Hematopoietic multipotent progenitor cell treated with erythropoietin and hydrocortisone succinate and interleukin-3 and kit ligand, for 15 days (in vitro differentiated cells): ENCODE results near the gene EIF3D.

Source experiments
- DNase-seq: peaks from one replicate; pipeline ENCODE4 v3.0.0-alpha.2; 2015; ENCODE audit warnings: low spot score

Gene EIF3D

GRCh38 chr22:36465232-36466021 lies 63.5 kb downstream of the EIF3D start:
- DNase-seq: no peak

- DNase-seq: no peak
These were observed 64.2 kb downstream of the EIF3D start for GRCh38 chr22:36464715-36465231.

GRCh38 chr22:36463783-36464184 lies 65.2 kb downstream of the EIF3D start:
- DNase-seq: no peak

GRCh38 chr22:36461665-36462649 lies 67.0 kb downstream of the EIF3D start:
- no peak for DNase-seq
